HEK293 (cell line): ENCODE data around the gene RIN2.

Experiments
- CTCF ChIA-PET: fragments of 350-600 bp; formaldehyde crosslinking; extraction: SDS; loops from one replicate; lab custom pipeline; 2021; ENCODE audit warnings: antibody characterized with exemption; lab: Yijun Ruan, JAX
- POLR2A ChIA-PET: fragments of 300-600 bp; formaldehyde crosslinking; extraction: SDS; loops from one replicate; lab custom pipeline; 2020; ENCODE audit warnings: antibody characterized with exemption, inconsistent platforms; lab: Yijun Ruan, JAX
- H3K27ac ChIP-seq: fragments of 200-500 bp; sonication (Bioruptor generic); 2 replicates; pipeline ENCODE4 v1.5.1; 2014; ENCODE audit warnings: low read depth, low read length, control low read depth, inconsistent platforms; ENCODE audit errors: extremely low read depth
- H3K36me3 ChIP-seq, 2 experiments: fragments of 200-500 bp in 1 of 2; sonication (Bioruptor generic) in 1 of 2; 1 replicate in 1 of 2; 2 replicates in 1 of 2; pipeline ENCODE4 v1.5.1; 2014 to 2017; ENCODE audit warnings: inconsistent platforms in 2 of 2, low read length in 2 of 2; ENCODE audit not compliant: control insufficient read depth in 2 of 2, insufficient read depth in 1 of 2
- H3K4me1 ChIP-seq: fragments of 200-500 bp; sonication (Bioruptor generic); 2 replicates; pipeline ENCODE4 v1.5.1; 2014; ENCODE audit warnings: mild to moderate bottlenecking, low read length, inconsistent platforms; ENCODE audit not compliant: control insufficient read depth, insufficient read depth
- H3K4me3 ChIP-seq: 2 replicates; pipeline ENCODE4 v1.5.1; 2011; ENCODE audit warnings: low read depth, mild to moderate bottlenecking, control low read depth, low read length, moderate library complexity
- H3K9me3 ChIP-seq: fragments of 200-500 bp; sonication (Bioruptor generic); 2 replicates; pipeline ENCODE4 v1.5.1; 2014; ENCODE audit warnings: low read depth, low read length, inconsistent platforms; ENCODE audit not compliant: control insufficient read depth, insufficient read depth
- BCL11A ChIP-seq: fragments of 450-650 bp; formaldehyde crosslinking; IDR thresholded peaks from 2 replicates; pipeline ENCODE4 v1.5.1; 2016; ENCODE audit warnings: low read depth, missing biosample characterization, missing genetic modification characterization
- BCL6B ChIP-seq: fragments of 450-650 bp; formaldehyde crosslinking; IDR thresholded peaks from 2 replicates; pipeline ENCODE4 v1.5.1; 2017; ENCODE audit warnings: missing biosample characterization, missing genetic modification characterization
- MEIS1 ChIP-seq: sonication (generic); formaldehyde crosslinking; IDR thresholded peaks from 2 replicates; pipeline ENCODE4 v1.8.1; 2022; ENCODE audit warnings: missing genetic modification reagents, mild to moderate bottlenecking, borderline replicate concordance
- REPIN1 ChIP-seq: fragments of 450-650 bp; formaldehyde crosslinking; IDR thresholded peaks from 2 replicates; pipeline ENCODE4 v1.5.1; 2017; ENCODE audit warnings: missing biosample characterization, missing genetic modification characterization, low read depth
- TRIM28 ChIP-seq: IDR thresholded peaks from 2 replicates; pipeline ENCODE4 v1.6.1; 2011; ENCODE audit warnings: low read length, control low read depth, borderline replicate concordance
- ZBTB7A ChIP-seq: fragments of 450-650 bp; formaldehyde crosslinking; IDR thresholded peaks from 2 replicates; pipeline ENCODE4 v1.5.1; 2016; ENCODE audit warnings: low read depth, missing biosample characterization, missing genetic modification characterization
- ZNF155 ChIP-seq: fragments of 450-650 bp; formaldehyde crosslinking; IDR thresholded peaks from 2 replicates; pipeline ENCODE4 v1.5.1; 2016; ENCODE audit warnings: missing biosample characterization, missing genetic modification characterization
- ZNF157 ChIP-seq: fragments of 450-650 bp; formaldehyde crosslinking; IDR thresholded peaks from 2 replicates; pipeline ENCODE4 v1.5.1; 2016; ENCODE audit warnings: missing biosample characterization, missing genetic modification characterization
- ZNF169 ChIP-seq: fragments of 450-650 bp; formaldehyde crosslinking; IDR thresholded peaks from 2 replicates; pipeline ENCODE4 v1.5.1; 2016; ENCODE audit warnings: missing biosample characterization, missing genetic modification characterization
- ZNF184 ChIP-seq: fragments of 450-650 bp; IDR thresholded peaks from 2 replicates; pipeline ENCODE4 v1.5.1; 2018; ENCODE audit warnings: missing biosample characterization, mild to moderate bottlenecking, missing genetic modification characterization
- ZNF19 ChIP-seq: fragments of 450-650 bp; formaldehyde crosslinking; IDR thresholded peaks from 2 replicates; pipeline ENCODE4; 2016; ENCODE audit warnings: missing biosample characterization, missing genetic modification characterization, low read depth
- ZNF223 ChIP-seq: fragments of 450-650 bp; formaldehyde crosslinking; IDR thresholded peaks from 2 replicates; pipeline ENCODE4 v1.5.1; 2016; ENCODE audit warnings: missing biosample characterization, missing genetic modification characterization
- ZNF239 ChIP-seq: fragments of 450-650 bp; formaldehyde crosslinking; IDR thresholded peaks from 2 replicates; pipeline ENCODE4 v1.5.1; 2016; ENCODE audit warnings: missing biosample characterization, missing genetic modification characterization
- ZNF311 ChIP-seq: fragments of 450-650 bp; formaldehyde crosslinking; IDR thresholded peaks from 2 replicates; pipeline ENCODE4 v1.5.1; 2017; ENCODE audit warnings: missing biosample characterization, missing genetic modification characterization, borderline replicate concordance
- ZNF350 ChIP-seq: fragments of 450-650 bp; formaldehyde crosslinking; IDR thresholded peaks from 2 replicates; pipeline ENCODE4 v1.5.0; 2017; ENCODE audit warnings: missing biosample characterization, mild to moderate bottlenecking, missing genetic modification characterization
- ZNF362 ChIP-seq: fragments of 450-650 bp; formaldehyde crosslinking; IDR thresholded peaks from 2 replicates; pipeline ENCODE4 v1.5.1; 2016; ENCODE audit warnings: missing biosample characterization, missing genetic modification characterization
- ZNF48 ChIP-seq: fragments of 450-650 bp; formaldehyde crosslinking; IDR thresholded peaks from 2 replicates; pipeline ENCODE4 v1.5.1; 2016; ENCODE audit warnings: missing biosample characterization, missing genetic modification characterization
- ZNF529 ChIP-seq: fragments of 450-650 bp; formaldehyde crosslinking; IDR thresholded peaks from 2 replicates; pipeline ENCODE4 v1.5.1; 2017; ENCODE audit warnings: missing genetic modification characterization, missing biosample characterization; ENCODE audit not compliant: insufficient replicate concordance
- ZNF555 ChIP-seq: fragments of 450-650 bp; formaldehyde crosslinking; conservative IDR thresholded peaks from 2 replicates; pipeline ENCODE4 v1.5.1; 2017; ENCODE audit warnings: missing biosample characterization, mild to moderate bottlenecking, missing genetic modification characterization, inconsistent platforms
- ZNF596 ChIP-seq: fragments of 450-650 bp; IDR thresholded peaks from 2 replicates; pipeline ENCODE4 v1.5.0; 2018; ENCODE audit warnings: missing biosample characterization, mild to moderate bottlenecking, missing genetic modification characterization, moderate library complexity
- ZNF626 ChIP-seq: fragments of 450-650 bp; sonication (Bioruptor Pico); formaldehyde crosslinking; IDR thresholded peaks from 2 replicates; pipeline ENCODE4 v1.5.1; 2018; ENCODE audit warnings: missing biosample characterization, missing genetic modification characterization, inconsistent platforms
- ZNF660 ChIP-seq: fragments of 450-650 bp; IDR thresholded peaks from 2 replicates; pipeline ENCODE4 v1.5.1; 2018; ENCODE audit warnings: missing biosample characterization, mild to moderate bottlenecking, missing genetic modification characterization
- ZSCAN16 ChIP-seq: fragments of 450-650 bp; formaldehyde crosslinking; IDR thresholded peaks from 2 replicates; pipeline ENCODE4 v1.5.1; 2016; ENCODE audit warnings: missing biosample characterization, missing genetic modification characterization
- TF ChIP-seq, protein P1 (sequence below): fragments of 450-650 bp; formaldehyde crosslinking; IDR thresholded peaks from 2 replicates; pipeline ENCODE4 v1.5.1; 2016; ENCODE audit warnings: missing biosample characterization, missing genetic modification characterization
- TF ChIP-seq, protein P2 (sequence below): fragments of 450-650 bp; formaldehyde crosslinking; IDR thresholded peaks from 2 replicates; pipeline ENCODE4 v1.5.1; 2016; ENCODE audit warnings: missing biosample characterization, missing genetic modification characterization

RIN2 gene

DNA sequence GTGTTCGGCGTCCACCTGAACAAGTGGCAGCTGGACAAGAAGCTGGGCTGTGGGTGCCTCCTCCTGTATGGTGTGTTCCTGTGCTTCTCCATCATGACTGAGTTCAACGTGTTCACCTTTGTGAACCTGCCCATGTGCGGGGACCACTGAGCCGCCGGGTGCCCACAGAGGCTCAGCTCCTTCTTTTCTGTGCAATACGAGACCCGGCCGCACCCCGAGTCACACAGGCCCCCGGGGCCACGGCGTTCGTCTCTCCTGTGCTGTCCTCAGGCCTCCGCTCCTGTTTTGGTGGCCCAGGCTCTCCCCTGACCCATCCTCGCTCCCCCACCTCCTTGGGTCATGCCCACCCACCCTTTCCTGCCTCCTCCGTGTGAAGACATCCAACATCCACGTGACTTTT lies 37.1 kb upstream of the RIN2 start:
- Histone ChIP-seq H3K36me3 (no peaks in the 10 kb centered on the region), H3K4me3 (no peak overlapping the region), H3K9me3 (no peaks in the 10 kb centered on the region), H3K4me1 (no peaks in the 10 kb centered on the region), H3K27ac (no peak overlapping the region)
- ChIA-PET CTCF (interaction anchor here (1.2 kb wide), 1 partner anchor 12 kb away, joined by 3 read pairs; no protein-coding TSS in a partner anchor), POLR2A (no interaction called here)
- TF ChIP-seq ZNF48 (tag by site-specific recombination) (no peak), ZNF626 (tag by site-specific recombination) (no peak), ZNF362 (tag by site-specific recombination) (no peak), ZNF223 (no peak), ZNF184 (tag by site-specific recombination) (no peak), ZNF19 (no peak), ZNF239 (tag by site-specific recombination) (no peak), ZNF157 (tag by site-specific recombination) (no peak), ZNF169 (no peak), ZBTB7A (no peak), BCL6B (tag by site-specific recombination) (no peak), ZNF311 (tag by site-specific recombination) (no peak)

- H3K4me1 ChIP-seq, result no peaks in the 10 kb centered on the region
- H3K9me3 ChIP-seq, result no peaks in the 10 kb centered on the region
- H3K36me3 ChIP-seq, result no peaks in the 10 kb centered on the region
- no peak overlapping the region for H3K4me3 ChIP-seq
- no peak overlapping the region for H3K27ac ChIP-seq
- no peak for TF ChIP-seq ZNF529
- TF ChIP-seq, all 188 proteins: peak for 0
- POLR2A ChIA-PET, result no interaction called here
- CTCF ChIA-PET, result no interaction called here
Observed at GRCh38 chr20:19723051-19723450, 35.0 kb upstream of the RIN2 start.

- Histone ChIP-seq H3K9me3 (no peaks in the 10 kb centered on the region), H3K36me3 (no peaks in the 10 kb centered on the region), H3K4me1 (no peaks in the 10 kb centered on the region), H3K4me3 (no peak overlapping the region), H3K27ac (no peak overlapping the region)
- ChIA-PET POLR2A (no interaction called here), CTCF (no interaction called here)
- TF ChIP-seq ZNF660 (tag by site-specific recombination), result no peak
- TF ChIP-seq, protein P1, sequence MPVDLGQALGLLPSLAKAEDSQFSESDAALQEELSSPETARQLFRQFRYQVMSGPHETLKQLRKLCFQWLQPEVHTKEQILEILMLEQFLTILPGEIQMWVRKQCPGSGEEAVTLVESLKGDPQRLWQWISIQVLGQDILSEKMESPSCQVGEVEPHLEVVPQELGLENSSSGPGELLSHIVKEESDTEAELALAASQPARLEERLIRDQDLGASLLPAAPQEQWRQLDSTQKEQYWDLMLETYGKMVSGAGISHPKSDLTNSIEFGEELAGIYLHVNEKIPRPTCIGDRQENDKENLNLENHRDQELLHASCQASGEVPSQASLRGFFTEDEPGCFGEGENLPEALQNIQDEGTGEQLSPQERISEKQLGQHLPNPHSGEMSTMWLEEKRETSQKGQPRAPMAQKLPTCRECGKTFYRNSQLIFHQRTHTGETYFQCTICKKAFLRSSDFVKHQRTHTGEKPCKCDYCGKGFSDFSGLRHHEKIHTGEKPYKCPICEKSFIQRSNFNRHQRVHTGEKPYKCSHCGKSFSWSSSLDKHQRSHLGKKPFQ (tag by site-specific recombination), result no peak
- no peak for TF ChIP-seq REPIN1 (tag by site-specific recombination)
- no peak for TF ChIP-seq BCL11A (tag by site-specific recombination)
- TF ChIP-seq ZNF596 (tag by site-specific recombination), result no peak
- no peak for TF ChIP-seq ZSCAN16 (tag by site-specific recombination)
- TF ChIP-seq MEIS1 (CRISPR knock-in tag), result no peak
- TF ChIP-seq ZNF555, result no peak
- TF ChIP-seq, protein P2, sequence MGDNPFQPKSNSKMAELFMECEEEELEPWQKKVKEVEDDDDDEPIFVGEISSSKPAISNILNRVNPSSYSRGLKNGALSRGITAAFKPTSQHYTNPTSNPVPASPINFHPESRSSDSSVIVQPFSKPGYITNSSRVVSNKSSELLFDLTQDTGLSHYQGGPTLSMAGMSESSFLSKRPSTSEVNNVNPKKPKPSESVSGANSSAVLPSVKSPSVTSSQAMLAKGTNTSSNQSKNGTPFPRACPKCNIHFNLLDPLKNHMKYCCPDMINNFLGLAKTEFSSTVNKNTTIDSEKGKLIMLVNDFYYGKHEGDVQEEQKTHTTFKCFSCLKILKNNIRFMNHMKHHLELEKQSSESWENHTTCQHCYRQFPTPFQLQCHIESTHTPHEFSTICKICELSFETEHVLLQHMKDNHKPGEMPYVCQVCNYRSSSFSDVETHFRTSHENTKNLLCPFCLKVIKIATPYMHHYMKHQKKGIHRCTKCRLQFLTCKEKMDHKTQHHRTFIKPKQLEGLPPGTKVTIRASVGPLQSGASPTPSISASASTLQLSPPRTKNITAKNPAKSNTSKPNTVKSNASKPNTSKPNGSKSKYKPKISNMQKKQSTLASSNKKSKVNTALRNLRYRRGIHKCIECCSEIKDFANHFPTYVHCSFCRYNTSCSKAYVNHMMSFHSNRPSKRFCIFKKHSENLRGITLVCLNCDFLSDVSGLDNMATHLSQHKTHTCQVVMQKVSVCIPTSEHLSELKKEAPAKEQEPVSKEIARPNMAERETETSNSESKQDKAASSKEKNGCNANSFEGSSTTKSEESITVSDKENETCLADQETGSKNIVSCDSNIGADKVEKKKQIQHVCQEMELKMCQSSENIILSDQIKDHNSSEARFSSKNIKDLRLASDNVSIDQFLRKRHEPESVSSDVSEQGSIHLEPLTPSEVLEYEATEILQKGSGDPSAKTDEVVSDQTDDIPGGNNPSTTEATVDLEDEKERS (tag by site-specific recombination), result no peak
- no peak for TF ChIP-seq ZNF350
- TF ChIP-seq ZNF155 (tag by site-specific recombination), result no peak
- TF ChIP-seq TRIM28, result no peak
Observed at GRCh38 chr20:19723813-19724430, 34.1 kb upstream of the RIN2 start.
